ENCODE measurements around the gene TMC1.

GRCh38 chr9:72534931-72535330, 13.5 kb downstream of the TMC1 start:
- TF ChIP-seq CTCF (IDR thresholded peaks at IDR 0.05): no peak
- no peak for TF ChIP-seq POLR2AphosphoS5 (IDR thresholded peaks at IDR 0.05)

Measured in upper lobe of left lung (tissue), 4 donors.